Adrenal gland (tissue), 5 donors: ENCODE measurements around the gene SUSD3.
A peak's percentile ranks its signal among the peaks of the same experiment; 100 is the strongest.

Experiments used
- CTCF ChIP-seq, 6 experiments: fragments of 450-650 bp in 4 of 6; fragments of 200-600 bp in 2 of 6; sonication (generic) in 1 of 6; IDR thresholded peaks; 1 replicate in 5 of 6; 2 replicates in 1 of 6; pipeline versions ENCODE4 v1.5.1 to v1.8.0; 2016 to 2021; ENCODE audit warnings: antibody characterized with exemption in 6 of 6, mild to moderate bottlenecking in 2 of 6, moderate library complexity in 1 of 6
- POLR2A ChIP-seq, 2 donors: fragments of 450-650 bp; IDR thresholded peaks; one replicate each; pipeline ENCODE4 v1.6.1; 2017; ENCODE audit warnings: antibody characterized with exemption in 2 of 2, mild to moderate bottlenecking in 2 of 2, moderate library complexity in 1 of 2
- donor health status: DM: no; HTN: no; CAD: no.

DNA sequence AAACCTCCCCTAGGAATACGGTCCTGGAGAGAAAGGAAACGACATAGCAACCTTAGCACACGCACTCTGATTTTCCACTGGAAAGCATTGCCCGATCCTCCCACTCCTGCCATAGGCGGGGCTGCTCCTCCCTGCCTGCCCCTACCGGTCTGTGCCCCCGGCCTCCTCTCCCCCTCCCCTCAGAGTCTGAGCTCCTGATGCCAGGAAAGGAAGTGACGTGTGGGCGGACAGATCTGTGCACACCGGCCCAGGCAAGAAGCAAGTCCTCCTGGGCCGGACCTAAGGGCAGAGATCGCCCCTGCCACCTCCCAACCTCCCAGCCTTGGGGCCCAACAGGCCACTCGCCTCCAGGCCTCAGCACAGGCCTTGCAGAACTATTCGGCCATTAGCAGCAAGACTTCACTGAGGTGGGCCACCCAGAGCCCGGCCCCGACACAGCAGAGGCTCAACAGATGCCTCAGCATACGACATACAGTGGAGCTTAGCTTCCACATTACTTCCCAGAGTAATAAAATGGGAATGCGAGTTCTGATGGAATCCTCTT is 68.4 kb downstream of the SUSD3 start:
- TF ChIP-seq CTCF (IDR thresholded peaks at IDR 0.05) (no peak), POLR2A (IDR thresholded peaks at IDR 0.05) (peak in 1 of 2 donors; percentile 15)
